Neural cell (in vitro differentiated cells): ENCODE results near the gene ESR2.

Experiments
- CTCF ChIP-seq: fragments of 450-650 bp; IDR thresholded peaks from 2 replicates; pipeline ENCODE4 v1.5.1; 2014; ENCODE audit warnings: antibody characterized with exemption, mild to moderate bottlenecking, moderate library complexity; ENCODE audit not compliant: poor library complexity, severe bottlenecking
- EZH2 ChIP-seq: fragments of 200-600, 300-800 bp; shearing (Covaris generic), sonication (generic); IDR thresholded peaks from 2 replicates; pipeline ENCODE4 v1.6.1; 2014; ENCODE audit warnings: antibody characterized with exemption, low read length, borderline replicate concordance, mild to moderate bottlenecking; ENCODE audit not compliant: insufficient read depth, poor library complexity, severe bottlenecking
- POLR2AphosphoS5 ChIP-seq: IDR thresholded peaks from 2 replicates; pipeline ENCODE4 v1.6.1; 2012
- RAD21 ChIP-seq: fragments of 450-650 bp; conservative IDR thresholded peaks from 2 replicates; pipeline ENCODE4 v1.6.1; 2014; ENCODE audit warnings: antibody characterized with exemption, mild to moderate bottlenecking, moderate library complexity
- REST ChIP-seq: IDR thresholded peaks from 2 replicates; pipeline ENCODE4 v1.6.1; 2012; ENCODE audit warnings: borderline replicate concordance
- TAF1 ChIP-seq: IDR thresholded peaks from 2 replicates; pipeline ENCODE4 v1.6.1; 2012; ENCODE audit warnings: low read depth

- TF ChIP-seq CTCF: no peak
- TF ChIP-seq EZH2: no peak
- no peak for TF ChIP-seq TAF1
- no peak for TF ChIP-seq RAD21
- TF ChIP-seq REST: no peak
- no peak for TF ChIP-seq POLR2AphosphoS5
These were observed 134.6 kb downstream of the ESR2 start for GRCh38 chr14:64159588-64159987.
